ENCODE data around the gene TMEM9. TPM values are rescaled to one million over a fixed set of nuclear protein-coding genes. Genes with fewer than 3 reads are reported as not detected.

The TMEM9 gene
- total RNA-seq, 1 experiment from 2014 or later = 435 TPM

DNA sequence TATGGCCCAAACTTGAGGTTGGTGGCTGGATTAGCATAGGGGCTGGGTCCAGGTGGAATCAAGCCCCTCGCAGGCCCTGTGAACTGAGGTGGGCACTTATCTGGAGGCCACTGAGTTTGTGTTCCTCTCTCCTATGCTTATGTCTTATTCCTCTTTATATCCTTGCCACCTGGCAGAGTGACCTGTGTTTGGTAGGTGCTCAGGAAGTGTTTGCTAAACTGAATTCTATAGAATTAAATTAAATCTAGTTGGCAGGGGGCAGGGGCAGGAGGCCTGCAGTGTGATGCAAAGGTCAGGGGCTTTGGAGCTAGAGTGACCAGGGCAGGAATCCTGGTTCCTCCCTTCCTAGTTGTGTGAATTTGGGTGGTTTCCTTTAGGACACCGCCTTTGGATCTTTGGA lies 1.1 kb upstream of the TMEM9 start:
- Histone ChIP-seq H3K4me3 (ENCODE audit: low read length) (no peak overlapping the region), H3K9me2 (replicated peaks; ENCODE audit: low read length) (no peaks in the 10 kb centered on the region), H3K27me3 (ENCODE audit: low read length) (no peaks in the 10 kb centered on the region), H3K9ac (ENCODE audit: low read length) (no peak overlapping the region), H3K4me1 (ENCODE audit: insufficient read depth, low read length) (peaks cover 20% of the 10 kb centered on the region), H3K4me2 (ENCODE audit: low read length) (no peak overlapping the region), H4K20me1 (ENCODE audit: low read length) (no peaks in the 10 kb centered on the region), H3K9me3 (ENCODE audit: low read length) (no peaks in the 10 kb centered on the region), H3K36me3 (ENCODE audit: low read depth, low read length) (peaks cover 16% of the 10 kb centered on the region), H3K27ac (ENCODE audit: low read length) (no peak overlapping the region), H3K79me2 (ENCODE audit: low read length) (peaks cover 23% of the 10 kb centered on the region), H2AFZ (ENCODE audit: low read length) (no peak overlapping the region), H3F3A (ENCODE audit: low read length, unreplicated experiment) (no peaks in the 10 kb centered on the region)
- DNase-seq = no peak
- intact Hi-C loops (cut with micrococcal nuclease) = no loop called here
- ATAC-seq = no peak
- POLR2A ChIA-PET (ENCODE audit: unreplicated experiment) = no interaction called here
- no TSS peak for BruUV-seq (replicated peaks)
- CTCF ChIA-PET = no interaction called here
- TF ChIP-seq, protein P1, sequence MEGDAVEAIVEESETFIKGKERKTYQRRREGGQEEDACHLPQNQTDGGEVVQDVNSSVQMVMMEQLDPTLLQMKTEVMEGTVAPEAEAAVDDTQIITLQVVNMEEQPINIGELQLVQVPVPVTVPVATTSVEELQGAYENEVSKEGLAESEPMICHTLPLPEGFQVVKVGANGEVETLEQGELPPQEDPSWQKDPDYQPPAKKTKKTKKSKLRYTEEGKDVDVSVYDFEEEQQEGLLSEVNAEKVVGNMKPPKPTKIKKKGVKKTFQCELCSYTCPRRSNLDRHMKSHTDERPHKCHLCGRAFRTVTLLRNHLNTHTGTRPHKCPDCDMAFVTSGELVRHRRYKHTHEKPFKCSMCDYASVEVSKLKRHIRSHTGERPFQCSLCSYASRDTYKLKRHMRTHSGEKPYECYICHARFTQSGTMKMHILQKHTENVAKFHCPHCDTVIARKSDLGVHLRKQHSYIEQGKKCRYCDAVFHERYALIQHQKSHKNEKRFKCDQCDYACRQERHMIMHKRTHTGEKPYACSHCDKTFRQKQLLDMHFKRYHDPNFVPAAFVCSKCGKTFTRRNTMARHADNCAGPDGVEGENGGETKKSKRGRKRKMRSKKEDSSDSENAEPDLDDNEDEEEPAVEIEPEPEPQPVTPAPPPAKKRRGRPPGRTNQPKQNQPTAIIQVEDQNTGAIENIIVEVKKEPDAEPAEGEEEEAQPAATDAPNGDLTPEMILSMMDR (conservative IDR thresholded peaks at IDR 0.05; ENCODE audit: low read depth, low read length) = no peak
- no peak for TF ChIP-seq EZH2 (IDR thresholded peaks at IDR 0.05; ENCODE audit: low read length, unreplicated experiment)
- no peak for TF ChIP-seq EZH2phosphoT487 (IDR thresholded peaks at IDR 0.05; ENCODE audit: borderline replicate concordance, low read length)

DNA sequence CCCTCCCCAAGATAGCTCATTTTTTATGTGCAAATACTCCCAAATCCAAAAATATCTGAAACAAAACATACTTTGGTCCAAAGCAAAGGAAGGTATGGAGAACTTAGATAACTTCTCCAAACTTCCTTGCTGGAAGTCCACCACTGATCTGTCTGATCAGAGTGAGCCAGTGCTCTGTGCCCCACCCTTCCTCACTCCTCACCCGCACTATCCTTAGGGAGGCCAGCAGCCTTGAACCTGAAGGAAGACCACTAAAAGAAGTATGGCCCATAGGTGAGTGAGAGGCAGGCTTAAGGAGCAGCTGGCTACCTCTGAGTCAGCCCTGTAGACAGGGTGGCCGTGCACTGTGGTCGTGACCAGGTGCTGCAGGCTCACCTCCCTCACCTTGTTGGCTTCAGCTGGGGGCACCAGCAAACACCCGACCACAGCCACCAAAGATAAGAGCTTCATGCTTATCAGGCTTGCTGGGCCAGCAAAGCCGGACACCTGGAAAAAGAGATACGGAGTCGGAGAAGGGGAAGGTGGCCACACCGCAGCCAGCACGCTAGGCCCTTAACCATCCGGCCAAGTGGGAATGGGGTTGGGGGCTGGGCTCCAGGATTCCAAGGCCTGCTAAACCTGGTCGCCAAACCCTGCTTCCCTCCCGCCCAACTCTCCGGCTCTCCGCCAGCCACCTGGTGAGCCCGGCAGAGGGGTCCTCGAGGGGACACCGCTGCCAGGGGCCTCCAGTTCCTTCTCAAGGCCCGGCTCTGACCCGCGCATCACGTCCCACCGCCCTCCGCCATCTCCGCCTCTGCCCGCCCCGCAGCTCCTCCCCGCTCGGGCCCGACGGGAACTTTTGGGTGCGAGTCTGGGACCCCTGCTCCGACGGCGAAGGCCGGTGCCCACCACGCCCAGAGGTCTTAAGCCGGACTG lies 543 bp downstream of the TMEM9 start:
- no peaks in the 10 kb centered on the region for H4K20me1 ChIP-seq (ENCODE audit: low read length)
- peak overlapping the region; percentile 72 for H3K4me3 ChIP-seq (ENCODE audit: low read length)
- H3K36me3 ChIP-seq (ENCODE audit: low read depth, low read length) = peaks cover 30% of the 10 kb centered on the region
- H3F3A ChIP-seq (ENCODE audit: low read length, unreplicated experiment) = no peaks in the 10 kb centered on the region
- H2AFZ ChIP-seq (ENCODE audit: low read length) = peak overlapping the region; percentile 77
- H3K9me2 ChIP-seq (replicated peaks; ENCODE audit: low read length) = no peaks in the 10 kb centered on the region
- ChIA-PET CTCF (interaction anchor here (0.6 to 1.3 kb wide), 6 partner anchors 8 to 295 kb away, joined by 3 to 9 read pairs (median 4); no protein-coding TSS in a partner anchor), POLR2A (ENCODE audit: unreplicated experiment) (interaction anchor here (0.5 to 1.0 kb wide), 4 partner anchors 12 to 87 kb away, joined by 3 to 7 read pairs (median 4); no protein-coding TSS in a partner anchor)
- H3K9me3 ChIP-seq (ENCODE audit: low read length) = no peaks in the 10 kb centered on the region
- DNase-seq (peak; percentile 37), ATAC-seq (peak; percentile 83)
- peak overlapping the region; percentile 71 for H3K9ac ChIP-seq (ENCODE audit: low read length)
- H3K4me2 ChIP-seq (ENCODE audit: low read length) = peak overlapping the region; percentile 88
- H3K27ac ChIP-seq (ENCODE audit: low read length) = no peak overlapping the region
- TSS peak; percentile 30 for BruUV-seq (replicated peaks)
- H3K27me3 ChIP-seq (ENCODE audit: low read length) = no peaks in the 10 kb centered on the region
- H3K79me2 ChIP-seq (ENCODE audit: low read length) = peaks cover 23% of the 10 kb centered on the region
- intact Hi-C loops (cut with micrococcal nuclease) = loop anchor here (1.0 kb wide), 4 partner anchors 17 to 77 kb away; no protein-coding TSS in a partner anchor
- TF ChIP-seq EZH2 (IDR thresholded peaks at IDR 0.05; ENCODE audit: low read length, unreplicated experiment) (no peak), EZH2phosphoT487 (IDR thresholded peaks at IDR 0.05; ENCODE audit: borderline replicate concordance, low read length) (no peak)
- TF ChIP-seq, protein P1 (conservative IDR thresholded peaks at IDR 0.05; ENCODE audit: low read depth, low read length) = no peak
- H3K4me1 ChIP-seq (ENCODE audit: insufficient read depth, low read length) = peaks cover 20% of the 10 kb centered on the region
